DMS 273 (cell line): ENCODE measurements around the gene DIDO1.
A peak's percentile ranks its signal among the peaks of the same experiment; 100 is the strongest.

Source experiments
- DNase-seq: peaks from one replicate; lab custom pipeline; 2025; ENCODE audit not compliant: unreplicated experiment; lab: John Stamatoyannopoulos, UW

Gene DIDO1

GRCh38 chr20:62897666-62898065, 28.6 kb downstream of the DIDO1 start:
- peak; percentile 77 for DNase-seq

- DNase-seq: no peak
These were observed 29.8 kb downstream of the DIDO1 start for GRCh38 chr20:62896526-62896925.

- DNase-seq: no peak
These were observed 30.8 kb downstream of the DIDO1 start for GRCh38 chr20:62895539-62895938.

- DNase-seq: no peak
These were observed 32.0 kb downstream of the DIDO1 start for GRCh38 chr20:62894261-62894660.

GRCh38 chr20:62893700-62894099, 32.6 kb downstream of the DIDO1 start:
- DNase-seq: no peak

GRCh38 chr20:62892348-62893304, 33.7 kb downstream of the DIDO1 start:
- DNase-seq: no peak

- no peak for DNase-seq
These were observed 35.2 kb downstream of the DIDO1 start for GRCh38 chr20:62891111-62891510.

- DNase-seq: no peak
These were observed 35.9 kb downstream of the DIDO1 start for GRCh38 chr20:62890444-62890843.

GRCh38 chr20:62889871-62890270, 36.4 kb downstream of the DIDO1 start:
- DNase-seq: no peak

- no peak for DNase-seq
These were observed 36.9 kb downstream of the DIDO1 start for GRCh38 chr20:62889411-62889810.

GRCh38 chr20:62888910-62889309, 37.4 kb downstream of the DIDO1 start:
- DNase-seq: no peak

- DNase-seq: no peak
These were observed 37.9 kb downstream of the DIDO1 start for GRCh38 chr20:62888406-62888805.

GRCh38 chr20:62887860-62888239, 38.5 kb downstream of the DIDO1 start:
- no peak for DNase-seq

GRCh38 chr20:62887152-62887859, 39.0 kb downstream of the DIDO1 start:
- peak; percentile 56 for DNase-seq

GRCh38 chr20:62886709-62887058, 39.6 kb downstream of the DIDO1 start:
- DNase-seq: no peak

- DNase-seq: no peak
These were observed 40.2 kb downstream of the DIDO1 start for GRCh38 chr20:62885896-62886708.

- no peak for DNase-seq
These were observed 41.0 kb downstream of the DIDO1 start for GRCh38 chr20:62885046-62885895.

- DNase-seq: no peak
These were observed 41.7 kb downstream of the DIDO1 start for GRCh38 chr20:62884556-62884955.

GRCh38 chr20:62882426-62882825, 43.9 kb downstream of the DIDO1 start:
- DNase-seq: no peak

GRCh38 chr20:62881662-62882395, 44.5 kb downstream of the DIDO1 start:
- no peak for DNase-seq
